ENCODE data around the gene MAGEB16.

The MAGEB16 gene

DNA sequence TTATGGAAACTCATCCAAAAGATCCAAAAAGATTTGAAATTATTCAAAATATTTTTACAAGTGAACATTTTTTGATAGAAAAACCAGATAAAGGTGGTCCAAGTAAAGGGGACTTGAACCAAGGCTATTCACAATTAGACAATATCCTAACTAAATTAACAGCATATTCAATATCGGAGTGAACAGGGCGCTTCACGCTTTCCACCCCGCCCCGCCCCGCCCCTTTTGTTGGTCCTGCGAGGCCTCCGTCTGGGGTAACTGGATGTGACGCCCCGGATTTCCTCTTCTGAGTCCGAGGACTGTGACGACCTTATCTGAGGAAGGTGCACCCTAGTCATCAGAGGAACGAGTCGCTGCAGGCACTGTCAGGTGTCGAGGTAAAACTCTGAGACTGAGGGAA, at the start of gene MAGEB16:
MAGEB16 (plus strand) TSS at position 301 of the 400 bp plus-strand sequence. CDS start 3,855 bp downstream, outside the sequence.
- H2AFZ ChIP-seq = no peak within 1 kb of the TSS

DNA sequence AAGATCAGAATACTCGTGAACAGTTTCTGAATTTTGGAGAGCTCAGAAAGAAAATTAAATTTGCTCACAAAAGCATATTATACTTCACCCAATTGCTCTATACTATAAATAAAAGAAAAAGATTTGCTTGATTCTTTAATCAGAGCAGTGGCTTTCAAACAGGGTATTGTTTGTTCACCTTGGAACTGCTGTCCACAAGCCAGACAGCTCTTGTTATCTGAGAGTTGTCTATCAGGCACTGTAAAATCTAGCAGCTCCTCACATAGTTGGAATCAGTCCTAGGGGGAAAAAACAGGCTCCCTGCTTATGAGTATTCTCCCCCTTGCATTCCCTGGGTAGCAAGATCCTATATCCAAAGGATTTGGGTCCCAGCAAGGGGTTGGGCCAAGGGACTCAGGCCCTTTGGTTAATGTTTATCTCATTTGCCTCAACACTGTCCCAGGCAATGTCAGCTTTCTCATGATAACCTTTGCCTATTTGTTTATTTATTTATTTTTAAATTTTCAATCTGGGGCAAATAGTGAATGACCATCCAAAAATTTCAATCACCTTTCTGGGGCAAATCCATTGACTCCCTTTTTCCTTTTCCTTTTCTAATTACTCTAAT, 24.1 kb upstream of the MAGEB16 start:
- H3K4me3 ChIP-seq (ENCODE audit: low read depth, low read length) = no peak overlapping the region
- H3K27ac ChIP-seq = no peak overlapping the region
- H3K4me1 ChIP-seq = no peaks in the 10 kb centered on the region
- H3K79me2 ChIP-seq = no peaks in the 10 kb centered on the region
- TF ChIP-seq, protein P1, sequence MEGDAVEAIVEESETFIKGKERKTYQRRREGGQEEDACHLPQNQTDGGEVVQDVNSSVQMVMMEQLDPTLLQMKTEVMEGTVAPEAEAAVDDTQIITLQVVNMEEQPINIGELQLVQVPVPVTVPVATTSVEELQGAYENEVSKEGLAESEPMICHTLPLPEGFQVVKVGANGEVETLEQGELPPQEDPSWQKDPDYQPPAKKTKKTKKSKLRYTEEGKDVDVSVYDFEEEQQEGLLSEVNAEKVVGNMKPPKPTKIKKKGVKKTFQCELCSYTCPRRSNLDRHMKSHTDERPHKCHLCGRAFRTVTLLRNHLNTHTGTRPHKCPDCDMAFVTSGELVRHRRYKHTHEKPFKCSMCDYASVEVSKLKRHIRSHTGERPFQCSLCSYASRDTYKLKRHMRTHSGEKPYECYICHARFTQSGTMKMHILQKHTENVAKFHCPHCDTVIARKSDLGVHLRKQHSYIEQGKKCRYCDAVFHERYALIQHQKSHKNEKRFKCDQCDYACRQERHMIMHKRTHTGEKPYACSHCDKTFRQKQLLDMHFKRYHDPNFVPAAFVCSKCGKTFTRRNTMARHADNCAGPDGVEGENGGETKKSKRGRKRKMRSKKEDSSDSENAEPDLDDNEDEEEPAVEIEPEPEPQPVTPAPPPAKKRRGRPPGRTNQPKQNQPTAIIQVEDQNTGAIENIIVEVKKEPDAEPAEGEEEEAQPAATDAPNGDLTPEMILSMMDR (IDR thresholded peaks at IDR 0.05) = no peak
- H3K4me2 ChIP-seq (ENCODE audit: low read length) = no peak overlapping the region
- H3K9me3 ChIP-seq (ENCODE audit: control insufficient read depth, low read length) = no peaks in the 10 kb centered on the region
- H3K9ac ChIP-seq = no peak overlapping the region
- no peaks in the 10 kb centered on the region for H3K27me3 ChIP-seq (ENCODE audit: control insufficient read depth, insufficient read depth, low read length)
- no peak overlapping the region for H2AFZ ChIP-seq
- no peaks in the 10 kb centered on the region for H3K36me3 ChIP-seq (ENCODE audit: control insufficient read depth, insufficient read depth, low read length)

More for the DNA sequence above, at the start of gene MAGEB16:
- H3K9ac ChIP-seq = no peak within 1 kb of the TSS
- no peaks in the 10 kb centered on the region for H3K4me1 ChIP-seq
- TF ChIP-seq, protein P1 (IDR thresholded peaks at IDR 0.05) = no peak
- H3K4me2 ChIP-seq (ENCODE audit: low read length) = no peak within 1 kb of the TSS
- H3K79me2 ChIP-seq = no peaks in the 10 kb centered on the region
- H3K36me3 ChIP-seq (ENCODE audit: control insufficient read depth, insufficient read depth, low read length) = no peaks in the 10 kb centered on the region
- H3K27ac ChIP-seq = no peak within 1 kb of the TSS
- no peaks in the 10 kb centered on the region for H3K27me3 ChIP-seq (ENCODE audit: control insufficient read depth, insufficient read depth, low read length)
- no peak within 1 kb of the TSS for H3K4me3 ChIP-seq (ENCODE audit: low read depth, low read length)
- H3K9me3 ChIP-seq (ENCODE audit: control insufficient read depth, low read length) = no peaks in the 10 kb centered on the region

GRCh38 chrX:35785075-35785474, 13.1 kb upstream of the MAGEB16 start:
- Histone ChIP-seq H3K4me3 (ENCODE audit: low read depth, low read length) (no peak overlapping the region), H3K4me1 (no peaks in the 10 kb centered on the region), H3K9ac (no peak overlapping the region), H3K9me3 (ENCODE audit: control insufficient read depth, low read length) (no peaks in the 10 kb centered on the region), H3K79me2 (no peaks in the 10 kb centered on the region), H3K27me3 (ENCODE audit: control insufficient read depth, insufficient read depth, low read length) (no peaks in the 10 kb centered on the region), H3K36me3 (ENCODE audit: control insufficient read depth, insufficient read depth, low read length) (no peaks in the 10 kb centered on the region), H3K4me2 (ENCODE audit: low read length) (no peak overlapping the region), H3K27ac (no peak overlapping the region), H2AFZ (no peak overlapping the region)
- TF ChIP-seq, protein P1 (IDR thresholded peaks at IDR 0.05) = no peak

GRCh38 chrX:35786271-35786670, 11.9 kb upstream of the MAGEB16 start:
- H3K79me2 ChIP-seq = no peaks in the 10 kb centered on the region
- no peak overlapping the region for H2AFZ ChIP-seq
- H3K9me3 ChIP-seq (ENCODE audit: control insufficient read depth, low read length) = no peaks in the 10 kb centered on the region
- no peak overlapping the region for H3K4me2 ChIP-seq (ENCODE audit: low read length)
- H3K27ac ChIP-seq = no peak overlapping the region
- TF ChIP-seq, protein P1 (IDR thresholded peaks at IDR 0.05) = no peak
- H3K9ac ChIP-seq = no peak overlapping the region
- no peaks in the 10 kb centered on the region for H3K36me3 ChIP-seq (ENCODE audit: control insufficient read depth, insufficient read depth, low read length)
- no peak overlapping the region for H3K4me3 ChIP-seq (ENCODE audit: low read depth, low read length)
- no peaks in the 10 kb centered on the region for H3K4me1 ChIP-seq
- H3K27me3 ChIP-seq (ENCODE audit: control insufficient read depth, insufficient read depth, low read length) = no peaks in the 10 kb centered on the region

DNA sequence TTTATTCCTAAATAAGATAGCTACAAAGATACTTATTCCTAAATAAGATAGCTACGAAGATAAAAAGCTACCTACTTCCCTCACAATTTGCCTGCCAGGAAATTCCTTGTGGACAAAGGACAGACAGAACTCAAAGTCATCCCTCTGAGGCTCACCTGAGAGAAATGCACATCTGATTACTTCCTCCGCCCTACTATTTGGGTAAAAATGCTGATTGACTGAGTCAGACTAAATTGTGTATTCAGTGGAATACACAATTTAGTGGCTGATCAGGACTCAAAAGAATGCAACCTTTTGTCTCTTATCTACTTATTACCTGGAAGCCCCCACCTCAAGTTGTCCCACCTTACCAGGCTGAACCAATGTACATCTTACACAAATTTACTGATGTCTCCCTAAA, 10.3 kb upstream of the MAGEB16 start:
- Histone ChIP-seq H3K79me2 (no peaks in the 10 kb centered on the region), H2AFZ (no peak overlapping the region), H3K27ac (no peak overlapping the region), H3K4me2 (ENCODE audit: low read length) (no peak overlapping the region), H3K9me3 (ENCODE audit: control insufficient read depth, low read length) (no peaks in the 10 kb centered on the region), H3K4me1 (no peaks in the 10 kb centered on the region), H3K27me3 (ENCODE audit: control insufficient read depth, insufficient read depth, low read length) (no peaks in the 10 kb centered on the region), H3K36me3 (ENCODE audit: control insufficient read depth, insufficient read depth, low read length) (no peaks in the 10 kb centered on the region), H3K9ac (no peak overlapping the region), H3K4me3 (ENCODE audit: low read depth, low read length) (no peak overlapping the region)
- TF ChIP-seq, protein P1 (IDR thresholded peaks at IDR 0.05) = no peak
